Measurements from ENCODE around the gene E2F8. TPM values are rescaled to one million over a fixed set of nuclear protein-coding genes. Genes with fewer than 3 reads are reported as not detected.

Gene E2F8
- total RNA-seq, 4 donors from 2014 or later = 0.07 TPM; not detected in 3

GRCh38 chr11:19220903-19221724 lies 19.6 kb downstream of the E2F8 start:
- H3K4me1 ChIP-seq = no peaks in the 10 kb centered on the region
- H3K9me3 ChIP-seq = peaks cover 0 to 10% (median 0%) of the 10 kb centered on the region in 3 donors
- ATAC-seq = no peak
- H3K27me3 ChIP-seq = peaks cover 6% of the 10 kb centered on the region
- H3K4me3 ChIP-seq = no peak overlapping the region
- no peak overlapping the region for H3K27ac ChIP-seq
- H3K36me3 ChIP-seq = no peaks in the 10 kb centered on the region
- TF ChIP-seq POLR2A (IDR thresholded peaks at IDR 0.05) (no peak), EP300 (IDR thresholded peaks at IDR 0.05) (no peak), POLR2AphosphoS5 (IDR thresholded peaks at IDR 0.05) (no peak)
- TF ChIP-seq, protein P1, sequence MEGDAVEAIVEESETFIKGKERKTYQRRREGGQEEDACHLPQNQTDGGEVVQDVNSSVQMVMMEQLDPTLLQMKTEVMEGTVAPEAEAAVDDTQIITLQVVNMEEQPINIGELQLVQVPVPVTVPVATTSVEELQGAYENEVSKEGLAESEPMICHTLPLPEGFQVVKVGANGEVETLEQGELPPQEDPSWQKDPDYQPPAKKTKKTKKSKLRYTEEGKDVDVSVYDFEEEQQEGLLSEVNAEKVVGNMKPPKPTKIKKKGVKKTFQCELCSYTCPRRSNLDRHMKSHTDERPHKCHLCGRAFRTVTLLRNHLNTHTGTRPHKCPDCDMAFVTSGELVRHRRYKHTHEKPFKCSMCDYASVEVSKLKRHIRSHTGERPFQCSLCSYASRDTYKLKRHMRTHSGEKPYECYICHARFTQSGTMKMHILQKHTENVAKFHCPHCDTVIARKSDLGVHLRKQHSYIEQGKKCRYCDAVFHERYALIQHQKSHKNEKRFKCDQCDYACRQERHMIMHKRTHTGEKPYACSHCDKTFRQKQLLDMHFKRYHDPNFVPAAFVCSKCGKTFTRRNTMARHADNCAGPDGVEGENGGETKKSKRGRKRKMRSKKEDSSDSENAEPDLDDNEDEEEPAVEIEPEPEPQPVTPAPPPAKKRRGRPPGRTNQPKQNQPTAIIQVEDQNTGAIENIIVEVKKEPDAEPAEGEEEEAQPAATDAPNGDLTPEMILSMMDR (IDR thresholded peaks at IDR 0.05) = no peak
- WGBS, 2 donors (ENCODE audit: low coverage in 1 of 2) = 48 to 71% methylated on average over 1 to 2 of the region's 3 CpGs

DNA sequence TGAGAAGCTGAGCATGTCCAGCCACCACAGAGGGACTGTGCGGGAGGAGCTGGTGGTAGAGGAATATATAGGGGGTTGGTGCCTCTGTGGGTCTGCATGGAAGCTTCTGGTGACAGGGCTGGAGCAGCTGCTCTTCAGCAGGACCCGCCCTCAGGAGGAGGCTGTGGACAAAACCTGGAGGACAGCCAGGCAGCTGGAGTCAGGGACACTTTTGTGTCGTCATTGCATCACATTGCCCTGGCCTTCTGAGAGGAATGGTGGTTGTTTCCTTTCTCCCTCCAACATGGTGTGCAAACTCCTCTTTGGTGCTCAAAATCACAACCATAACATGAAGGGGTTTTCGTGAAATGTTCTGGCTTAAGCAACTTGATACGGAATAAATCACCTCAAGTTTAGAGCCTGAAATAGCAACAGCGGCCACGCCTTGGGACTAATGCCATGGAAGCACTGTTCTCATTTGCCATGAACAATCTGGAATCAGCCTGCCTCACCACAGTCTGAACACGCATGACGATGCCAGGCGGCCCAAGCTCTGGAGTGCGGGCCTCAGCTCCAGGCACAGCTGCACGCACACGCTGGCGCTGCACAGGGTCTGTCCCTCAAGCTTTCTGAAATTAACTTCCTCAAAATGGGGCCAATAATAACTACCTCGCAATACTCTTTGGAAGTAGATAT lies 21.8 kb downstream of the E2F8 start:
- Histone ChIP-seq H3K4me1 (no peaks in the 10 kb centered on the region), H3K27ac (no peak overlapping the region), H3K4me3 (no peak overlapping the region), H3K36me3 (no peaks in the 10 kb centered on the region), H3K9me3 (peaks cover 0 to 10% (median 0%) of the 10 kb centered on the region in 3 donors), H3K27me3 (no peaks in the 10 kb centered on the region)
- 79 to 81% methylated on average over 6 to 14 of the region's 15 CpGs for WGBS, 2 donors (ENCODE audit: low coverage in 1 of 2)
- no peak for ATAC-seq
- TF ChIP-seq EP300 (IDR thresholded peaks at IDR 0.05) (no peak), POLR2AphosphoS5 (IDR thresholded peaks at IDR 0.05) (no peak), POLR2A (IDR thresholded peaks at IDR 0.05) (no peak)
- TF ChIP-seq, protein P1 (IDR thresholded peaks at IDR 0.05) = no peak

DNA sequence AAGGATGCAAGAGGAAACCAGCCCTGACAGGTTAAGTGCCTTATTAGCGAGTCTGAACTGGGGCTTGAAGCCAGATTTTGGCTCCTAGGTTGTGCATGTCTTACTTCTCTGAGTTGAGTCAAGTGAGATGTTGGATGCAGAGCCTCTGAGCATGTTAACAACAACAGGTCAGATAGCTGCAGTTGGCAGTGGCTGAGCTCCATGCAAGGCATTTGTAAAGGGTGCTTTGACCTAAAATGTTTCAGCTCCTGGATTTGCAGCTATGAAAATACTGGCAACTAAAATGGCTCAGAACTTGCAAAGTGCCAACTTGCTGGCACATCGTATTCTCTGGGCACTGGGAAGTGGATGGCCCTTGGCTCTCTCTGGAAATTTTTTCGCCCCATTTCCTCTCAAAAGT lies 22.5 kb downstream of the E2F8 start:
- WGBS, 2 donors (ENCODE audit: low coverage in 1 of 2) = 87 to 100% methylated on average over 1 to 3 of the region's 3 CpGs
- Histone ChIP-seq H3K9me3 (peaks cover 0 to 10% (median 0%) of the 10 kb centered on the region in 3 donors), H3K27ac (no peak overlapping the region), H3K4me1 (no peaks in the 10 kb centered on the region), H3K4me3 (no peak overlapping the region), H3K36me3 (no peaks in the 10 kb centered on the region), H3K27me3 (no peaks in the 10 kb centered on the region)
- TF ChIP-seq POLR2AphosphoS5 (IDR thresholded peaks at IDR 0.05) (no peak), EP300 (IDR thresholded peaks at IDR 0.05) (no peak), POLR2A (IDR thresholded peaks at IDR 0.05) (no peak)
- TF ChIP-seq, protein P1 (IDR thresholded peaks at IDR 0.05) = no peak
- ATAC-seq = no peak

GRCh38 chr11:19216709-19217374 lies 23.9 kb downstream of the E2F8 start:
- no peak overlapping the region for H3K27ac ChIP-seq
- ATAC-seq = no peak

More at GRCh38 chr11:19216709-19217374, 23.9 kb downstream of the E2F8 start:
- H3K9me3 ChIP-seq = peaks cover 0 to 2% (median 0%) of the 10 kb centered on the region in 3 donors
- 36 to 49% methylated on average over 3 of the region's 3 CpGs for WGBS, 2 donors (ENCODE audit: low coverage in 1 of 2)
- no peak overlapping the region for H3K4me3 ChIP-seq
- no peaks in the 10 kb centered on the region for H3K4me1 ChIP-seq
- TF ChIP-seq, protein P1 (IDR thresholded peaks at IDR 0.05) = no peak
- TF ChIP-seq POLR2AphosphoS5 (IDR thresholded peaks at IDR 0.05) (no peak), EP300 (IDR thresholded peaks at IDR 0.05) (no peak), POLR2A (IDR thresholded peaks at IDR 0.05) (no peak)
- H3K27me3 ChIP-seq = no peaks in the 10 kb centered on the region
- no peaks in the 10 kb centered on the region for H3K36me3 ChIP-seq
